OCI-LY1 (cell line): ENCODE results near the gene SLC24A3.

Experiments used
- H2AFZ ChIP-seq: fragments of 200-600 bp; sonication (generic), shearing (Covaris generic); 2 replicates; pipeline ENCODE4 v1.6.0; 2014; ENCODE audit warnings: antibody characterized with exemption, mild to moderate bottlenecking, low read length
- H3F3A ChIP-seq: fragments of 200-600 bp; sonication (generic), shearing (Covaris generic); 2 replicates; pipeline ENCODE4 v1.6.0; 2014; ENCODE audit warnings: mild to moderate bottlenecking, antibody characterized with exemption, low read length, moderate library complexity; ENCODE audit not compliant: insufficient read depth
- H3K27ac ChIP-seq: fragments of 200-600 bp; sonication (generic); 2 replicates; pipeline ENCODE4 v1.5.1; 2014; ENCODE audit warnings: low read length, mixed run types, mild to moderate bottlenecking, low read depth; ENCODE audit not compliant: poor library complexity, severe bottlenecking
- H3K27me3 ChIP-seq: fragments of 200-600 bp; sonication (generic); 2 replicates; pipeline ENCODE4 v1.6.0; 2014; ENCODE audit warnings: antibody characterized with exemption, mild to moderate bottlenecking, low read length, moderate library complexity; ENCODE audit not compliant: insufficient read depth
- H3K36me3 ChIP-seq: fragments of 200-600 bp; sonication (generic); 2 replicates; pipeline ENCODE4 v1.6.1; 2014; ENCODE audit warnings: mild to moderate bottlenecking, antibody characterized with exemption, low read length, moderate library complexity, mixed read lengths; ENCODE audit not compliant: insufficient read depth
- H3K4me1 ChIP-seq: fragments of 200-600 bp; sonication (generic); 2 replicates; pipeline ENCODE4 v1.5.1; 2014; ENCODE audit warnings: mild to moderate bottlenecking, low read length, moderate library complexity; ENCODE audit not compliant: insufficient read depth, severe bottlenecking
- H3K4me2 ChIP-seq: fragments of 200-600 bp; sonication (generic), shearing (Covaris generic); 2 replicates; pipeline ENCODE4 v1.6.1; 2014; ENCODE audit warnings: low read length
- H3K4me3 ChIP-seq: fragments of 200-600 bp; sonication (generic); 2 replicates; pipeline ENCODE4 v1.5.1; 2014; ENCODE audit warnings: low read length, low read depth, mild to moderate bottlenecking, mixed read lengths; ENCODE audit not compliant: poor library complexity, severe bottlenecking
- H3K79me2 ChIP-seq: fragments of 200-600 bp; shearing (Covaris generic); 2 replicates; pipeline ENCODE4 v1.6.1; 2016; ENCODE audit warnings: mixed run types, low read length, mixed read lengths; ENCODE audit not compliant: insufficient read depth
- H3K9ac ChIP-seq: fragments of 200-600 bp; sonication (generic), shearing (Covaris generic); 2 replicates; pipeline ENCODE4 v1.6.1; 2014; ENCODE audit warnings: mild to moderate bottlenecking, low read length, mixed read lengths
- H3K9me2 ChIP-seq: fragments of 200-600 bp; sonication (generic), shearing (Covaris generic); 2 replicates; pipeline ENCODE4 v1.6.1; 2014; ENCODE audit warnings: low read depth, mild to moderate bottlenecking, low read length, mixed read lengths
- H3K9me3 ChIP-seq: fragments of 200-600 bp; shearing (Covaris generic); 2 replicates; pipeline ENCODE4 v1.6.1; 2014; ENCODE audit warnings: low read length, mixed read lengths
- H4K20me1 ChIP-seq: fragments of 200-600 bp; sonication (generic), shearing (Covaris generic); 2 replicates; pipeline ENCODE4 v1.6.0; 2016; ENCODE audit warnings: mild to moderate bottlenecking, low read length; ENCODE audit not compliant: insufficient read depth
- CTCF ChIP-seq: fragments of 200-600 bp; sonication (generic), shearing (Covaris generic); IDR thresholded peaks from 2 replicates; pipeline ENCODE4 v1.5.1; 2017; ENCODE audit warnings: mild to moderate bottlenecking, antibody characterized with exemption, low read length, moderate library complexity, mixed read lengths
- EZH2 ChIP-seq: fragments of 200-600 bp; sonication (generic), shearing (Covaris generic); IDR thresholded peaks from 2 replicates; pipeline ENCODE4 v1.8.0; 2017; ENCODE audit warnings: borderline replicate concordance, mixed run types, mild to moderate bottlenecking, antibody characterized with exemption, low read length, moderate library complexity, mixed read lengths

The SLC24A3 gene

GRCh38 chr20:19193349-19193748 lies 19.1 kb upstream of the SLC24A3 start:
- Histone ChIP-seq H3K9me2 (no peaks in the 10 kb centered on the region), H4K20me1 (no peaks in the 10 kb centered on the region), H3K9me3 (no peaks in the 10 kb centered on the region), H3K4me2 (no peak overlapping the region), H3K79me2 (no peaks in the 10 kb centered on the region), H3K27ac (no peak overlapping the region), H3F3A (no peaks in the 10 kb centered on the region), H2AFZ (no peak overlapping the region), H3K4me1 (no peaks in the 10 kb centered on the region), H3K4me3 (no peak overlapping the region), H3K36me3 (no peaks in the 10 kb centered on the region), H3K27me3 (no peaks in the 10 kb centered on the region), H3K9ac (no peak overlapping the region)
- no peak for TF ChIP-seq CTCF
- no peak for TF ChIP-seq EZH2

GRCh38 chr20:19205981-19206396 lies 6.5 kb upstream of the SLC24A3 start:
- Histone ChIP-seq H3K4me2 (no peak overlapping the region), H3K9me2 (no peaks in the 10 kb centered on the region), H3K4me1 (no peaks in the 10 kb centered on the region), H2AFZ (no peak overlapping the region), H3K36me3 (no peaks in the 10 kb centered on the region), H3K27me3 (no peaks in the 10 kb centered on the region), H4K20me1 (no peaks in the 10 kb centered on the region), H3K9me3 (no peaks in the 10 kb centered on the region), H3K9ac (no peak overlapping the region), H3K27ac (no peak overlapping the region), H3K4me3 (no peak overlapping the region), H3K79me2 (no peaks in the 10 kb centered on the region), H3F3A (no peaks in the 10 kb centered on the region)
- TF ChIP-seq CTCF (peak; percentile 96), EZH2 (no peak)

- Histone ChIP-seq H3K36me3 (no peaks in the 10 kb centered on the region), H3K9me3 (no peaks in the 10 kb centered on the region), H3K4me3 (no peak overlapping the region), H3K4me2 (no peak overlapping the region), H3F3A (no peaks in the 10 kb centered on the region), H3K27ac (no peak overlapping the region), H3K9me2 (no peaks in the 10 kb centered on the region), H2AFZ (no peak overlapping the region), H3K27me3 (no peaks in the 10 kb centered on the region), H3K4me1 (no peaks in the 10 kb centered on the region), H3K9ac (no peak overlapping the region), H3K79me2 (no peaks in the 10 kb centered on the region), H4K20me1 (no peaks in the 10 kb centered on the region)
- TF ChIP-seq EZH2 (no peak), CTCF (no peak)
Measured at GRCh38 chr20:19207541-19207940, 4.9 kb upstream of the SLC24A3 start.
